Pulmonary artery endothelial cell (primary cell): ENCODE measurements around the gene SRGAP3. TPM values are rescaled to one million over a fixed set of nuclear protein-coding genes. Genes with fewer than 3 reads are reported as not detected.
A peak's percentile ranks its signal among the peaks of the same experiment; 100 is the strongest.

Experiments
- DNase-seq: peaks from one replicate; pipeline ENCODE4 v3.0.0-alpha.2; 2011; ENCODE audit warnings: low read depth, low spot score
- total RNA-seq: library from RNA; depleted of rRNA; stranded (reverse); fragments of >200 nt; gene quantifications from 2 replicates; pipeline ENCODE4 v1.2.3, GENCODE V29; 2014

Gene SRGAP3
- total RNA-seq, 1 donor from 2014 or later: 0.13 TPM

GRCh38 chr3:9175421-9175820, 74.0 kb downstream of the SRGAP3 start:
- no peak for DNase-seq

- DNase-seq: no peak
These were observed 76.0 kb downstream of the SRGAP3 start for GRCh38 chr3:9173445-9173844.

- no peak for DNase-seq
These were observed 76.6 kb downstream of the SRGAP3 start for GRCh38 chr3:9172851-9173321.

GRCh38 chr3:9170851-9171160, 78.6 kb downstream of the SRGAP3 start:
- DNase-seq: no peak

- no peak for DNase-seq
These were observed 79.2 kb downstream of the SRGAP3 start for GRCh38 chr3:9169956-9170850.

GRCh38 chr3:9169326-9169725, 80.1 kb downstream of the SRGAP3 start:
- no peak for DNase-seq

- DNase-seq: no peak
These were observed 81.2 kb downstream of the SRGAP3 start for GRCh38 chr3:9168241-9168741.

GRCh38 chr3:9167222-9167621, 82.2 kb downstream of the SRGAP3 start:
- no peak for DNase-seq

- DNase-seq: no peak
These were observed 84.0 kb downstream of the SRGAP3 start for GRCh38 chr3:9165421-9165820.

GRCh38 chr3:9163289-9163688, 86.2 kb downstream of the SRGAP3 start:
- DNase-seq: no peak

GRCh38 chr3:9161811-9162210, 87.6 kb downstream of the SRGAP3 start:
- DNase-seq: no peak

GRCh38 chr3:9161298-9161697, 88.1 kb downstream of the SRGAP3 start:
- no peak for DNase-seq

GRCh38 chr3:9158865-9159630, 90.4 kb downstream of the SRGAP3 start:
- no peak for DNase-seq

GRCh38 chr3:9157651-9158362, 91.6 kb downstream of the SRGAP3 start:
- DNase-seq: no peak

- DNase-seq: no peak
These were observed 92.8 kb downstream of the SRGAP3 start for GRCh38 chr3:9156604-9157003.

- DNase-seq: no peak
These were observed 94.4 kb downstream of the SRGAP3 start for GRCh38 chr3:9155028-9155427.

- DNase-seq: no peak
These were observed 95.4 kb downstream of the SRGAP3 start for GRCh38 chr3:9153904-9154619.

GRCh38 chr3:9151240-9151639, 98.2 kb downstream of the SRGAP3 start:
- DNase-seq: no peak

GRCh38 chr3:9149566-9149965, 99.9 kb downstream of the SRGAP3 start:
- no peak for DNase-seq

- no peak for DNase-seq
These were observed 101.6 kb downstream of the SRGAP3 start for GRCh38 chr3:9147896-9148266.

GRCh38 chr3:9147215-9147895, 102.1 kb downstream of the SRGAP3 start:
- DNase-seq: peak; percentile 32
